K562 (cell line): ENCODE data around the gene TAS2R43.

Source experiments
- CTCF ChIP-seq, 3 experiments: IDR thresholded peaks in 2 of 3; conservative IDR thresholded peaks in 1 of 3; 2 replicates each; pipeline ENCODE4 v1.5.1; 2011 to 2012; ENCODE audit warnings: low read length in 3 of 3, mild to moderate bottlenecking in 3 of 3, control low read depth in 2 of 3, improper control_type of control experiment in 1 of 3, inconsistent platforms in 1 of 3, low read depth in 1 of 3, mixed read lengths in 1 of 3, moderate library complexity in 1 of 3; ENCODE audit not compliant: insufficient read depth in 2 of 3
- EP300 ChIP-seq: IDR thresholded peaks from 2 replicates; pipeline ENCODE4 v1.6.1; 2012; ENCODE audit warnings: low read length, improper control_type of control experiment
- FOXM1 ChIP-seq, 2 experiments: fragments of 450-650 bp in 1 of 2; sonication (generic) in 1 of 2; formaldehyde crosslinking in 1 of 2; IDR thresholded peaks; 2 replicates each; pipeline versions ENCODE4 v1.6.1 to v1.9.0; 2017 to 2022; ENCODE audit warnings: low read depth in 2 of 2, mild to moderate bottlenecking in 2 of 2, missing genetic modification reagents in 1 of 2, moderate library complexity in 1 of 2
- HBP1 ChIP-seq: fragments of 450-650 bp; formaldehyde crosslinking; IDR thresholded peaks from 2 replicates; pipeline ENCODE4 v1.4.0; 2022; ENCODE audit warnings: missing genetic modification characterization
- KDM1A ChIP-seq, 2 experiments: fragments of 450-650 bp; IDR thresholded peaks; 2 replicates each; pipeline ENCODE4 v1.6.1; 2016; ENCODE audit warnings: mild to moderate bottlenecking in 2 of 2
- NFRKB ChIP-seq: fragments of 450-650 bp; IDR thresholded peaks from 2 replicates; pipeline ENCODE4 v1.6.1; 2016; ENCODE audit warnings: low read depth
- PHF20 ChIP-seq: fragments of 450-650 bp; IDR thresholded peaks from 2 replicates; pipeline ENCODE4 v1.6.1; 2018; ENCODE audit not compliant: partially characterized antibody
- POLR2AphosphoS5 ChIP-seq: IDR thresholded peaks from 2 replicates; pipeline ENCODE4 v1.6.1; 2011; ENCODE audit warnings: mild to moderate bottlenecking, low read depth, low read length, moderate library complexity; ENCODE audit not compliant: control insufficient read depth, insufficient read depth
- PYGO2 ChIP-seq: fragments of 450-650 bp; IDR thresholded peaks from 2 replicates; pipeline ENCODE4 v1.6.1; 2016; ENCODE audit warnings: mild to moderate bottlenecking, missing genetic modification characterization, moderate library complexity, missing compliant biosample characterization
- STAT5B ChIP-seq: fragments of 250-450 bp; sonication (Bioruptor Pico); IDR thresholded peaks from 2 replicates; pipeline ENCODE4 v1.8.0; 2021; ENCODE audit warnings: mild to moderate bottlenecking, inconsistent platforms
- UBTF ChIP-seq, 2 experiments: IDR thresholded peaks; 2 replicates each; pipeline ENCODE4 v1.6.1; 2012; ENCODE audit warnings: improper control_type of control experiment in 2 of 2, low read depth in 2 of 2, low read length in 2 of 2, borderline replicate concordance in 1 of 2

GRCh38 chr12:11105546-11105945 lies 13.4 kb upstream of the TAS2R43 start:
- TF ChIP-seq HBP1 (CRISPR knock-in tag) (no peak), PYGO2 (tag) (no peak), EP300 (no peak), FOXM1 (IDR thresholded peaks at IDR 0.05; ENCODE audit: low read depth) (no peak), FOXM1 (CRISPR knock-in tag; IDR thresholded peaks at IDR 0.05; ENCODE audit: low read depth) (no peak), CTCF (IDR thresholded peaks at IDR 0.05 in 2 of 3, conservative IDR thresholded peaks at IDR 0.05 in 1 of 3; ENCODE audit: insufficient read depth in 2 of 3, low read depth in 1 of 3, low read length in 3 of 3) (no peak), POLR2AphosphoS5 (no peak), PHF20 (no peak), KDM1A (IDR thresholded peaks at IDR 0.05) (no peak), UBTF (IDR thresholded peaks at IDR 0.05; ENCODE audit: borderline replicate concordance in 1 of 2, low read depth in 2 of 2, low read length in 2 of 2) (no peak), STAT5B (CRISPR knock-in tag) (no peak), NFRKB (no peak)
